HUES64 (cell line): ENCODE data around the gene VTN.
A peak's percentile ranks its signal among the peaks of the same experiment; 100 is the strongest.

Experiments used
- H3K27ac ChIP-seq: 2 replicates; pipeline ENCODE4 v1.7.0; 2013; ENCODE audit warnings: low read depth, low read length, inconsistent platforms
- H3K27me3 ChIP-seq: 2 replicates; pipeline ENCODE4 v1.6.1; 2013; ENCODE audit warnings: mild to moderate bottlenecking, low read length; ENCODE audit not compliant: insufficient read depth
- H3K36me3 ChIP-seq: 2 replicates; pipeline ENCODE4 v1.6.1; 2013; ENCODE audit warnings: mild to moderate bottlenecking, low read length; ENCODE audit not compliant: insufficient read depth
- H3K4me1 ChIP-seq: 2 replicates; pipeline ENCODE4 v1.6.1; 2013; ENCODE audit warnings: mild to moderate bottlenecking, low read length, moderate library complexity; ENCODE audit not compliant: insufficient read depth
- H3K4me3 ChIP-seq: 2 replicates; pipeline ENCODE4 v1.5.1; 2013; ENCODE audit warnings: mild to moderate bottlenecking, low read length, moderate library complexity
- H3K9ac ChIP-seq: 2 replicates; pipeline ENCODE4 v1.6.1; 2013; ENCODE audit warnings: mild to moderate bottlenecking, low read depth, low read length
- H3K9me3 ChIP-seq: 2 replicates; pipeline ENCODE4 v1.6.1; 2013; ENCODE audit warnings: low read depth, low read length; ENCODE audit not compliant: insufficient read depth
- WGBS: fragments of 150-250, 120-280 bp; methylation state at CpG from one replicate; pipeline ENCODE4 v1.1.7; 2013; ENCODE audit warnings: missing lambda C conversion rate; 5-methylcytosine and 5-hydroxymethylcytosine counted together

Gene VTN

GRCh38 chr17:28384281-28385036, 14.4 kb upstream of the VTN start:
- 3% methylated on average over 56 of the region's 56 CpGs for WGBS
- peak overlapping the region; percentile 61 for H3K4me3 ChIP-seq
- H3K27me3 ChIP-seq: peaks cover 76% of the 10 kb centered on the region
- no peaks in the 10 kb centered on the region for H3K36me3 ChIP-seq
- no peaks in the 10 kb centered on the region for H3K9me3 ChIP-seq
- H3K9ac ChIP-seq: no peak overlapping the region
- H3K4me1 ChIP-seq: no peaks in the 10 kb centered on the region
- no peak overlapping the region for H3K27ac ChIP-seq

- Histone ChIP-seq H3K4me1 (no peaks in the 10 kb centered on the region), H3K4me3 (peak overlapping the region; percentile 46), H3K36me3 (no peaks in the 10 kb centered on the region), H3K27ac (no peak overlapping the region), H3K9ac (peak overlapping the region; percentile 33; the same call in 1 of the 2 replicates), H3K9me3 (no peaks in the 10 kb centered on the region), H3K27me3 (peaks cover 80% of the 10 kb centered on the region)
- WGBS: 15% methylated on average over 72 of the region's 72 CpGs
Observed at GRCh38 chr17:28381141-28381825, 11.2 kb upstream of the VTN start.

- H3K4me3 ChIP-seq: no peak overlapping the region
- no peaks in the 10 kb centered on the region for H3K4me1 ChIP-seq
- no peaks in the 10 kb centered on the region for H3K9me3 ChIP-seq
- H3K36me3 ChIP-seq: no peaks in the 10 kb centered on the region
- peaks cover 72% of the 10 kb centered on the region for H3K27me3 ChIP-seq
- no peak overlapping the region for H3K9ac ChIP-seq
- 86% methylated on average over 10 of the region's 10 CpGs for WGBS
- no peak overlapping the region for H3K27ac ChIP-seq
Observed at GRCh38 chr17:28379814-28380801, 10.0 kb upstream of the VTN start.

GRCh38 chr17:28372945-28373274, 2.8 kb upstream of the VTN start:
- Histone ChIP-seq H3K4me1 (peaks cover 14% of the 10 kb centered on the region), H3K4me3 (peak overlapping the region; percentile 79), H3K9me3 (no peaks in the 10 kb centered on the region), H3K27me3 (peaks cover 43% of the 10 kb centered on the region), H3K36me3 (no peaks in the 10 kb centered on the region), H3K9ac (no peak overlapping the region), H3K27ac (no peak overlapping the region)
- WGBS: 88% methylated on average over 6 of the region's 6 CpGs

GRCh38 chr17:28372203-28372944, 2.3 kb upstream of the VTN start:
- Histone ChIP-seq H3K9ac (peak overlapping the region; percentile 42), H3K27ac (no peak overlapping the region), H3K9me3 (no peaks in the 10 kb centered on the region), H3K36me3 (no peaks in the 10 kb centered on the region), H3K27me3 (peaks cover 43% of the 10 kb centered on the region), H3K4me1 (peaks cover 14% of the 10 kb centered on the region), H3K4me3 (peak overlapping the region; percentile 79)
- WGBS: 12% methylated on average over 52 of the region's 53 CpGs

GRCh38 chr17:28371245-28372202, 1.4 kb upstream of the VTN start, which contains the start of gene SARM1:
TSS of gene SARM1 (plus strand) at chr17:28371694. CDS start at chr17:28372033, 339 bp downstream.
- WGBS: under 1% methylated on average over 77 of the region's 80 CpGs
- H3K9me3 ChIP-seq: no peaks in the 10 kb centered on the region
- H3K9ac ChIP-seq: peak within 1 kb of the TSS; percentile 42
- peaks cover 38% of the 10 kb centered on the region for H3K27me3 ChIP-seq
- H3K4me1 ChIP-seq: peaks cover 14% of the 10 kb centered on the region
- no peaks in the 10 kb centered on the region for H3K36me3 ChIP-seq
- peak within 1 kb of the TSS; percentile 79 for H3K4me3 ChIP-seq
- peak within 1 kb of the TSS; percentile 76; the same call in 1 of the 2 replicates for H3K27ac ChIP-seq

- peaks cover 36% of the 10 kb centered on the region for H3K27me3 ChIP-seq
- peak overlapping the region; percentile 79 for H3K4me3 ChIP-seq
- WGBS: 92% methylated on average over 1 of the region's 1 CpG
- H3K36me3 ChIP-seq: no peaks in the 10 kb centered on the region
- H3K9me3 ChIP-seq: no peaks in the 10 kb centered on the region
- H3K4me1 ChIP-seq: peaks cover 14% of the 10 kb centered on the region
- no peak overlapping the region for H3K9ac ChIP-seq
- H3K27ac ChIP-seq: peak overlapping the region; percentile 76; the same call in 1 of the 2 replicates
Observed at GRCh38 chr17:28370744-28371103, 617 bp upstream of the VTN start.

- H3K4me3 ChIP-seq: no peak overlapping the region
- H3K27ac ChIP-seq: peak overlapping the region; percentile 50; the same call in 1 of the 2 replicates
- H3K9ac ChIP-seq: no peak overlapping the region
- peaks cover 14% of the 10 kb centered on the region for H3K4me1 ChIP-seq
- no peaks in the 10 kb centered on the region for H3K9me3 ChIP-seq
- H3K27me3 ChIP-seq: peaks cover 31% of the 10 kb centered on the region
- 84% methylated on average over 10 of the region's 10 CpGs for WGBS
- H3K36me3 ChIP-seq: peaks cover 2% of the 10 kb centered on the region; the same call in 1 of the 2 replicates
Observed at GRCh38 chr17:28369684-28370034, 448 bp downstream of the VTN start.

GRCh38 chr17:28368915-28369683, 1.0 kb downstream of the VTN start:
- no peak overlapping the region for H3K4me3 ChIP-seq
- no peaks in the 10 kb centered on the region for H3K9me3 ChIP-seq
- no peak overlapping the region for H3K27ac ChIP-seq
- no peak overlapping the region; the same call in 1 of the 2 replicates for H3K9ac ChIP-seq
- WGBS: 94% methylated on average over 23 of the region's 23 CpGs
- H3K27me3 ChIP-seq: peaks cover 25% of the 10 kb centered on the region
- peaks cover 14% of the 10 kb centered on the region for H3K4me1 ChIP-seq
- H3K36me3 ChIP-seq: peaks cover 2% of the 10 kb centered on the region; the same call in 1 of the 2 replicates
